MM.1S (cell line): Measurements from ENCODE around the gene SCNN1G.

Experiments used
- DNase-seq: peaks from one replicate; pipeline ENCODE4 v3.0.0-alpha.2; 2015
- H2AFZ ChIP-seq: fragments of 300-600 bp; sonication (generic); 2 replicates; pipeline ENCODE4 v1.6.0; 2016; ENCODE audit warnings: antibody characterized with exemption, low read length
- H3F3A ChIP-seq: fragments of 300-600 bp; sonication (generic); 2 replicates; pipeline ENCODE4 v1.6.1; 2016; ENCODE audit warnings: mild to moderate bottlenecking, antibody characterized with exemption, low read length, moderate library complexity, mixed read lengths; ENCODE audit not compliant: insufficient read depth
- H3K27ac ChIP-seq: fragments of 300-600 bp; sonication (generic); 2 replicates; pipeline ENCODE4 v1.5.1; 2016; ENCODE audit warnings: mild to moderate bottlenecking, low read length
- H3K27me3 ChIP-seq: fragments of 300-600 bp; sonication (generic); replicated peaks from 2 replicates; pipeline ENCODE4 v1.6.0; 2016; ENCODE audit warnings: low read length; ENCODE audit not compliant: insufficient read depth
- H3K36me3 ChIP-seq: fragments of 300-600 bp; sonication (generic); replicated peaks from 2 replicates; pipeline ENCODE4 v1.6.1; 2016; ENCODE audit warnings: mild to moderate bottlenecking, low read length, mixed read lengths; ENCODE audit not compliant: insufficient read depth
- H3K4me1 ChIP-seq: fragments of 300-600 bp; sonication (generic); 2 replicates; pipeline ENCODE4 v1.6.1; 2016; ENCODE audit warnings: low read length, mixed read lengths
- H3K4me2 ChIP-seq: fragments of 300-600 bp; sonication (generic); 2 replicates; pipeline ENCODE4 v1.6.0; 2016; ENCODE audit warnings: low read depth, low read length
- H3K4me3 ChIP-seq: fragments of 300-600 bp; sonication (generic); 2 replicates; pipeline ENCODE4 v1.5.1; 2016; ENCODE audit warnings: low read length, mixed read lengths
- H3K79me2 ChIP-seq: fragments of 300-600 bp; sonication (generic); 2 replicates; pipeline ENCODE4 v1.6.1; 2016; ENCODE audit warnings: mixed run types, low read length, mixed read lengths
- H3K9ac ChIP-seq: fragments of 300-600 bp; sonication (generic); 2 replicates; pipeline ENCODE4 v1.6.1; 2016; ENCODE audit warnings: low read length, mixed read lengths
- H3K9me2 ChIP-seq: fragments of 300-600 bp; sonication (generic); replicated peaks from 2 replicates; pipeline ENCODE4 v1.6.1; 2016; ENCODE audit warnings: mild to moderate bottlenecking, low read length, mixed read lengths; ENCODE audit not compliant: insufficient read depth
- H3K9me3 ChIP-seq: fragments of 300-600 bp; sonication (generic); replicated peaks from 2 replicates; pipeline ENCODE4 v1.6.1; 2016; ENCODE audit warnings: mild to moderate bottlenecking, low read length, mixed read lengths; ENCODE audit not compliant: insufficient read depth
- H4K20me1 ChIP-seq: fragments of 300-600 bp; sonication (generic); 2 replicates; pipeline ENCODE4 v1.6.1; 2016; ENCODE audit warnings: mild to moderate bottlenecking, low read length, moderate library complexity, mixed read lengths; ENCODE audit not compliant: insufficient read depth
- CTCF ChIP-seq: fragments of 300-600 bp; sonication (generic); IDR thresholded peaks from 2 replicates; pipeline ENCODE4 v1.5.1; 2016; ENCODE audit warnings: antibody characterized with exemption, low read length, mixed read lengths
- EZH2 ChIP-seq: fragments of 300-600 bp; sonication (generic); optimal IDR thresholded peaks from 2 replicates; pipeline ENCODE3; 2017; ENCODE audit warnings: low read depth, mild to moderate bottlenecking, antibody characterized with exemption, low read length, mixed read lengths
- EZH2phosphoT487 ChIP-seq: fragments of 300-600 bp; sonication (generic); IDR thresholded peaks from 2 replicates; pipeline ENCODE4 v1.6.1; 2018; ENCODE audit warnings: antibody characterized with exemption, low read length

The SCNN1G gene

GRCh38 chr16:23206986-23207385 lies 24.4 kb downstream of the SCNN1G start:
- TF ChIP-seq CTCF: no peak
- TF ChIP-seq EZH2phosphoT487: no peak
- TF ChIP-seq EZH2: no peak
- no peaks in the 10 kb centered on the region for H3F3A ChIP-seq
- H4K20me1 ChIP-seq: no peaks in the 10 kb centered on the region
- H3K4me2 ChIP-seq: no peak overlapping the region
- H3K9me3 ChIP-seq: no peaks in the 10 kb centered on the region
- H3K9ac ChIP-seq: no peak overlapping the region
- no peak overlapping the region for H2AFZ ChIP-seq
- H3K4me3 ChIP-seq: no peak overlapping the region
- DNase-seq: no peak
- H3K9me2 ChIP-seq: no peaks in the 10 kb centered on the region
- H3K27me3 ChIP-seq: no peaks in the 10 kb centered on the region
- H3K79me2 ChIP-seq: no peaks in the 10 kb centered on the region
- no peaks in the 10 kb centered on the region for H3K4me1 ChIP-seq
- no peaks in the 10 kb centered on the region; the same call in 1 of the 2 replicates for H3K36me3 ChIP-seq
- H3K27ac ChIP-seq: no peak overlapping the region

GRCh38 chr16:23207485-23207884 lies 24.9 kb downstream of the SCNN1G start:
- no peaks in the 10 kb centered on the region for H3K27me3 ChIP-seq
- no peaks in the 10 kb centered on the region for H3K9me2 ChIP-seq
- no peak overlapping the region for H3K9ac ChIP-seq
- no peak for DNase-seq
- no peaks in the 10 kb centered on the region for H3F3A ChIP-seq
- H4K20me1 ChIP-seq: no peaks in the 10 kb centered on the region
- H3K4me2 ChIP-seq: no peak overlapping the region
- H3K4me1 ChIP-seq: no peaks in the 10 kb centered on the region
- no peaks in the 10 kb centered on the region for H3K9me3 ChIP-seq
- no peak overlapping the region for H3K27ac ChIP-seq
- H3K4me3 ChIP-seq: no peak overlapping the region
- no peaks in the 10 kb centered on the region for H3K79me2 ChIP-seq
- H2AFZ ChIP-seq: no peak overlapping the region
- no peaks in the 10 kb centered on the region; the same call in 1 of the 2 replicates for H3K36me3 ChIP-seq
- TF ChIP-seq CTCF (no peak), EZH2phosphoT487 (no peak), EZH2 (no peak)

- no peaks in the 10 kb centered on the region for H3K27me3 ChIP-seq
- H3K27ac ChIP-seq: no peak overlapping the region
- no peak overlapping the region for H3K9ac ChIP-seq
- H3K9me2 ChIP-seq: no peaks in the 10 kb centered on the region
- H4K20me1 ChIP-seq: no peaks in the 10 kb centered on the region
- H3K4me1 ChIP-seq: no peaks in the 10 kb centered on the region
- no peaks in the 10 kb centered on the region for H3F3A ChIP-seq
- H3K79me2 ChIP-seq: no peaks in the 10 kb centered on the region
- no peaks in the 10 kb centered on the region for H3K9me3 ChIP-seq
- no peaks in the 10 kb centered on the region; the same call in 1 of the 2 replicates for H3K36me3 ChIP-seq
- DNase-seq: no peak
- no peak overlapping the region for H2AFZ ChIP-seq
- TF ChIP-seq CTCF (no peak), EZH2 (no peak), EZH2phosphoT487 (no peak)
- H3K4me2 ChIP-seq: no peak overlapping the region
- H3K4me3 ChIP-seq: no peak overlapping the region
These were observed 27.1 kb downstream of the SCNN1G start for GRCh38 chr16:23209606-23210005.
